Tibial nerve (tissue), 3 donors: ENCODE measurements around the gene NGEF.

ENCODE experiments used
- CTCF ChIP-seq, 5 experiments: fragments of 200-600 bp in 3 of 5; fragments of 450-650 bp in 2 of 5; sonication (generic) in 3 of 5; IDR thresholded peaks; one replicate each; pipeline ENCODE4 v1.5.1; 2016 to 2019; ENCODE audit warnings: antibody characterized with exemption in 5 of 5, mild to moderate bottlenecking in 3 of 5, moderate library complexity in 2 of 5
- POLR2A ChIP-seq, 2 donors: fragments of 450-650 bp; IDR thresholded peaks; one replicate each; pipeline ENCODE4 v1.6.1; 2017; ENCODE audit warnings: antibody characterized with exemption in 2 of 2, mild to moderate bottlenecking in 2 of 2, moderate library complexity in 2 of 2

- no peak for TF ChIP-seq CTCF (IDR thresholded peaks at IDR 0.05)
- TF ChIP-seq POLR2A (IDR thresholded peaks at IDR 0.05) = no peak
These were observed 57.2 kb downstream of the NGEF start for GRCh38 chr2:232955856-232956255.
